ENCODE measurements around the gene HS6ST1.

DNA sequence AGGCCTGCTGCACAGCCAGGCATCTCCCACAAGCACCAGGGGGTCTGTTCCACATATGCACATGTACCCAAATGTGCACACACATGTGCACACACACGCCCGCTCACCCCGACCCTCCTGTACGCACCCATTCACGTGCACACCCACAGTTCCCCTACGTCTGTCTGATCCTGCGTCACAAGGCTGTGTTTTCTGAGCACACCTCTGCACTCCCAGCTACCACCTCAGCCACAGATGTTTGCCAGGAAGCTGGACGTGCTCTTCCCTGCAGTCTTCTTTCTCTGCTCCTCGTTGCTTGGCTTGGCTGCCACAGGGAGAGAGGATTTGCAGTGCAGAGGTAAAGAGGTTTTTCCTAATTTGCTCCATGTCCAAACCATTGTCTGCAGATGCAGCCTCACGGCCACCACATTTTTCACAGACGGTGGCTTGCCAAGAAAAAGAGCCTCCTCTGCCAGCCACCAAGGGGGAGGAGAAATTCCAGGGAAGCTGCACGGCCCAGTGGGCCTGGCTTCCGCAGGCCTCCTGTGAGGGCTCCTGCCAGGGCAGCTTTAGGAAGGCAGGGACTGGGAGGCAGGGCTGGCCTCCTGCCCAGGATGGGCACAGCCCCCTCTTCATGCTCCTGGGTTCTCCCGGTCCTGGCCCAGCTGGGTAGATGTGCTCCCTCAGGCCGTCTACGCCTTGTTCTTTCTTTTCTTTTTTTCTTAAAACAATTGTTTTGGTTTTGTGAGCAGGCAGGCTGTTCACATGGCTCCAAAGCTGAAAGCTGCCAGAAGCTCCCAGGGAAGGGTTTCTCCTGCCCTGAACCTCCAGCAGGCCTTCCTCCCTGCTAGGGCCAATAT is 29.3 kb upstream of the HS6ST1 start:
- TF ChIP-seq CTCF (IDR thresholded peaks at IDR 0.05) (no peak), POLR2A (IDR thresholded peaks at IDR 0.05) (no peak), POLR2AphosphoS5 (IDR thresholded peaks at IDR 0.05) (peak in 2 of 3 donors; percentile 21 to 64)
